ENCODE measurements around the gene TBXAS1.

DNA sequence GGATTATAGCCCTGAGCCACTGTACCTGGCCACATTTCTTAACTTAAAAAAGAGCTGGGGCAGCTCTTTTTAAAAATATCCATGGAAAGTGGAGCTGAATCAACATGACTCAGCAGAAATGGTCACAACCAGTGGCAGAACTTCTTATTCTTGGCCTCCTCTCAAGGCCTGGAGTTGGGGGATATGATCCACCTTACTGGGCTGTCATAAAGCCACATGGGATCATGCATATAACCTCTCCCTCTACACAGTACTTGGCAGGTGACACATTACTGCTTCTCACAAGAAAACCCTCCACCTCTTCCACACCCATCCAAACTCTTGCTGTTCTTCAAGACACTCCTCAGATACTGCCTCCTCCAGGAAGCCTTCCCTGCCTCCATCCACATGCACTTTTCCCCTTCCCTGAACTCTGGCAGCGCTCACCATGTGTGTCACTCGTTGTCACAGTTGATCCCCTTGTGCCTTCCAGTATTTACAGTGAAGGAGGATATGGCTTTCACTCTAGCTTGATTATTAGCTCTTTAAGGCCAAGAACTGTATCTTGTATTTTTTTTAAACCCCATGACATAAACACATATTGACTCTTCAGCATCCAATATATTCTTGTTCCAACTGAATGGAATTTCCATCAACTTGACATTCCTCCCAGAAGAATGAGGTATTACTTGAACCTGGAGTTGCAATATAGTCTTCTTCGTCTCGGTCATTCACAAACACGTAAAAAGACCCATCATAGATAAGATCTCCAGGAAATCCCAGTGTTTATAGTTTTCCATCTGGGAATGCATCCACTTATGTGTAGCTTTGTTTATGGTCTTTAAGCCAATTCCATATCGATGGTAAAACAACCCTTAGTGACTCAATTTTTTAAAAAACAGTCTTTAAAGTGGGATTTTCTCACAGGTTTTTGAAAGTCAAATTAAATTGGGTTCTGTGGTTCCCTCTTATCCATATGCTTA lies 85.5 kb downstream of the TBXAS1 start:
- TF ChIP-seq HDGF (IDR thresholded peaks at IDR 0.05; ENCODE audit: borderline replicate concordance) (no peak), ZNF384 (IDR thresholded peaks at IDR 0.05) (no peak), CTBP1 (IDR thresholded peaks at IDR 0.05; ENCODE audit: borderline replicate concordance) (no peak)

Measured in HEK293T (cell line).